ENCODE measurements around the gene TMEM132C. TPM values are rescaled to one million over a fixed set of nuclear protein-coding genes. Genes with fewer than 3 reads are reported as not detected.
"Not testable (repeated sequence)": the region's sequence is repeated elsewhere in the genome, so short reads cannot be mapped to it uniquely, and the experiment has no call there.

TMEM132C gene
- total and polyA plus RNA-seq, 9 donors, result 1.6 to 38.4 (median 9.4) TPM

- no peaks in the 10 kb centered on the region for H3K9me3 ChIP-seq
- H3K4me3 ChIP-seq, result no peak overlapping the region
- DNase-seq, result no peak
- H3K4me1 ChIP-seq (ENCODE audit: insufficient read depth), result no peaks in the 10 kb centered on the region
- TF ChIP-seq CTCF (IDR thresholded peaks at IDR 0.05) (no peak), EP300 (IDR thresholded peaks at IDR 0.05) (no peak), POLR2A (IDR thresholded peaks at IDR 0.05) (no peak)
- H3K36me3 ChIP-seq, result no peaks in the 10 kb centered on the region
- intact Hi-C loops (cut with DNase I), result no loop called here
- H3K27ac ChIP-seq, result no peak overlapping the region
- H3K27me3 ChIP-seq, result no peaks in the 10 kb centered on the region
- 67 to 79% (median 79%) methylated on average over 1 of the region's 1 CpG for WGBS, 3 donors
These were observed 30.4 kb upstream of the TMEM132C start for GRCh38 chr12:128236525-128236924.

- TF ChIP-seq EP300 (IDR thresholded peaks at IDR 0.05) (no peak), CTCF (IDR thresholded peaks at IDR 0.05) (no peak), POLR2A (IDR thresholded peaks at IDR 0.05) (no peak)
- no peak overlapping the region for H3K27ac ChIP-seq
- intact Hi-C loops (cut with DNase I), result no loop called here
- no peaks in the 10 kb centered on the region for H3K4me1 ChIP-seq (ENCODE audit: insufficient read depth)
- no peaks in the 10 kb centered on the region for H3K9me3 ChIP-seq
- H3K4me3 ChIP-seq, result no peak overlapping the region
- DNase-seq, result no peak
- WGBS, 3 donors, result 49 to 66% (median 51%) methylated on average over 2 of the region's 2 CpGs
- no peaks in the 10 kb centered on the region for H3K27me3 ChIP-seq
- no peaks in the 10 kb centered on the region for H3K36me3 ChIP-seq
These were observed 26.2 kb upstream of the TMEM132C start for GRCh38 chr12:128240745-128241144.

- TF ChIP-seq CTCF (IDR thresholded peaks at IDR 0.05), result no peak
- no peak for TF ChIP-seq POLR2A (IDR thresholded peaks at IDR 0.05)
- TF ChIP-seq EP300 (IDR thresholded peaks at IDR 0.05), result no peak
- H3K27ac ChIP-seq, result no peak overlapping the region
- WGBS, 3 donors, result 87 to 95% (median 91%) methylated on average over 2 of the region's 2 CpGs
- intact Hi-C loops (cut with DNase I), result no loop called here
- no peaks in the 10 kb centered on the region for H3K4me1 ChIP-seq (ENCODE audit: insufficient read depth)
- H3K9me3 ChIP-seq, result no peaks in the 10 kb centered on the region
- H3K36me3 ChIP-seq, result no peaks in the 10 kb centered on the region
- DNase-seq, result no peak
- H3K4me3 ChIP-seq, result no peak overlapping the region
- H3K27me3 ChIP-seq, result no peaks in the 10 kb centered on the region
These were observed 21.8 kb upstream of the TMEM132C start for GRCh38 chr12:128245121-128245520.

GRCh38 chr12:128245905-128246304, 21.1 kb upstream of the TMEM132C start:
- TF ChIP-seq POLR2A (IDR thresholded peaks at IDR 0.05), result no peak
- no peak for TF ChIP-seq EP300 (IDR thresholded peaks at IDR 0.05)
- no peak for TF ChIP-seq CTCF (IDR thresholded peaks at IDR 0.05)
- Histone ChIP-seq H3K36me3 (no peaks in the 10 kb centered on the region), H3K9me3 (no peaks in the 10 kb centered on the region), H3K27me3 (no peaks in the 10 kb centered on the region), H3K4me1 (ENCODE audit: insufficient read depth) (no peaks in the 10 kb centered on the region), H3K27ac (no peak overlapping the region), H3K4me3 (no peak overlapping the region)
- intact Hi-C loops (cut with DNase I), result no loop called here
- WGBS, 3 donors, result 36 to 40% (median 40%) methylated on average over 7 of the region's 7 CpGs
- DNase-seq, result no peak

GRCh38 chr12:128250096-128250495, 16.9 kb upstream of the TMEM132C start:
- Histone ChIP-seq H3K36me3 (no peaks in the 10 kb centered on the region), H3K27ac (no peak overlapping the region), H3K4me1 (ENCODE audit: insufficient read depth) (no peaks in the 10 kb centered on the region), H3K9me3 (no peaks in the 10 kb centered on the region), H3K4me3 (no peak overlapping the region), H3K27me3 (no peaks in the 10 kb centered on the region)
- 73 to 84% (median 78%) methylated on average over 8 of the region's 8 CpGs for WGBS, 3 donors
- TF ChIP-seq POLR2A (IDR thresholded peaks at IDR 0.05) (no peak), EP300 (IDR thresholded peaks at IDR 0.05) (no peak), CTCF (IDR thresholded peaks at IDR 0.05) (no peak)
- intact Hi-C loops (cut with DNase I), result no loop called here
- no peak for DNase-seq

GRCh38 chr12:128253829-128254228, 13.1 kb upstream of the TMEM132C start:
- H3K27me3 ChIP-seq; DNase-seq; H3K4me3 ChIP-seq; H3K36me3 ChIP-seq; H3K4me1 ChIP-seq (ENCODE audit: insufficient read depth); H3K9me3 ChIP-seq; H3K27ac ChIP-seq; intact Hi-C loops (cut with DNase I): not testable (repeated sequence)
